ENCODE results near the gene TRPM1. TPM values are rescaled to one million over a fixed set of nuclear protein-coding genes. Genes with fewer than 3 reads are reported as not detected.

Gene TRPM1
- total RNA-seq, 2 donors from 2014 or later: not detected

DNA sequence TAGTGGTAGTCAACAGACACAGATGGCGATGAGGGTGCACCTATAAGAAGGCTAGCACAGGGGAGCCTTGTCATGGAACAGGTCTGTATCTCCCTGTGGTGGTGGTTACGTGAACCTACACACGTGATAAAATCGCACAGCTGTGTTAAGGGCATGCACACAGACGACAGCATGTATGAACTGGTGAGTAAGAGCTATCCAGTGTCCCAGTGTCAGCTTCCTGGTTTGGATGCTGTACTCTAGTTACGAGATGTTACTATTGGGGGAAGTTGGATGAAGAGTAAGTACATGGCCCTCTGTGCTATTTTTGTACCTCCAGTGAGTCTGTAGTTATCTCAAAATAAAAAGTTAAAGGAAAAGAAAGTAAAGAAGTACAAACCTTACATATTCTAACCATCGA is 148.3 kb downstream of the TRPM1 start:
- DNase-seq: no peak
- Histone ChIP-seq H3K9me3 (no peaks in the 10 kb centered on the region), H3K4me1 (no peaks in the 10 kb centered on the region), H3K4me3 (no peak overlapping the region), H3K27me3 (no peaks in the 10 kb centered on the region), H3K27ac (no peak overlapping the region), H3K36me3 (peaks cover 5% of the 10 kb centered on the region), H3K9ac (ENCODE audit: low read depth in 2 of 2, low read length in 2 of 2) (no peak overlapping the region)
- intact Hi-C loops (cut with DNase I): no loop called here
- TF ChIP-seq, protein P1, sequence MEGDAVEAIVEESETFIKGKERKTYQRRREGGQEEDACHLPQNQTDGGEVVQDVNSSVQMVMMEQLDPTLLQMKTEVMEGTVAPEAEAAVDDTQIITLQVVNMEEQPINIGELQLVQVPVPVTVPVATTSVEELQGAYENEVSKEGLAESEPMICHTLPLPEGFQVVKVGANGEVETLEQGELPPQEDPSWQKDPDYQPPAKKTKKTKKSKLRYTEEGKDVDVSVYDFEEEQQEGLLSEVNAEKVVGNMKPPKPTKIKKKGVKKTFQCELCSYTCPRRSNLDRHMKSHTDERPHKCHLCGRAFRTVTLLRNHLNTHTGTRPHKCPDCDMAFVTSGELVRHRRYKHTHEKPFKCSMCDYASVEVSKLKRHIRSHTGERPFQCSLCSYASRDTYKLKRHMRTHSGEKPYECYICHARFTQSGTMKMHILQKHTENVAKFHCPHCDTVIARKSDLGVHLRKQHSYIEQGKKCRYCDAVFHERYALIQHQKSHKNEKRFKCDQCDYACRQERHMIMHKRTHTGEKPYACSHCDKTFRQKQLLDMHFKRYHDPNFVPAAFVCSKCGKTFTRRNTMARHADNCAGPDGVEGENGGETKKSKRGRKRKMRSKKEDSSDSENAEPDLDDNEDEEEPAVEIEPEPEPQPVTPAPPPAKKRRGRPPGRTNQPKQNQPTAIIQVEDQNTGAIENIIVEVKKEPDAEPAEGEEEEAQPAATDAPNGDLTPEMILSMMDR (IDR thresholded peaks at IDR 0.05): no peak

Small RNAs within 50 kb of the gene (microRNA-seq; reads per million reads assigned to microRNA genes)
- gene MIR211: not detected

Other genes starting within 250 kb of the TRPM1 start
- gene FAN1, start 197.8 kb downstream of the TRPM1 start, total RNA-seq: 10 to 100 TPM; 12.0 to 22.2 TPM
- gene MTMR10, start 110.1 kb downstream of the TRPM1 start, total RNA-seq: 10 to 100 TPM; 23.2 to 28.7 TPM
- gene KLF13, start 225.1 kb upstream of the TRPM1 start, total RNA-seq: 10 to 100 TPM; 68.9 to 92.3 TPM